ENCODE data around the gene B3GNT8.
"Not testable (repeated sequence)": the region's sequence is repeated elsewhere in the genome, so short reads cannot be mapped to it uniquely, and the experiment has no call there.

B3GNT8 gene, protein sequence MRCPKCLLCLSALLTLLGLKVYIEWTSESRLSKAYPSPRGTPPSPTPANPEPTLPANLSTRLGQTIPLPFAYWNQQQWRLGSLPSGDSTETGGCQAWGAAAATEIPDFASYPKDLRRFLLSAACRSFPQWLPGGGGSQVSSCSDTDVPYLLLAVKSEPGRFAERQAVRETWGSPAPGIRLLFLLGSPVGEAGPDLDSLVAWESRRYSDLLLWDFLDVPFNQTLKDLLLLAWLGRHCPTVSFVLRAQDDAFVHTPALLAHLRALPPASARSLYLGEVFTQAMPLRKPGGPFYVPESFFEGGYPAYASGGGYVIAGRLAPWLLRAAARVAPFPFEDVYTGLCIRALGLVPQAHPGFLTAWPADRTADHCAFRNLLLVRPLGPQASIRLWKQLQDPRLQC

DNA sequence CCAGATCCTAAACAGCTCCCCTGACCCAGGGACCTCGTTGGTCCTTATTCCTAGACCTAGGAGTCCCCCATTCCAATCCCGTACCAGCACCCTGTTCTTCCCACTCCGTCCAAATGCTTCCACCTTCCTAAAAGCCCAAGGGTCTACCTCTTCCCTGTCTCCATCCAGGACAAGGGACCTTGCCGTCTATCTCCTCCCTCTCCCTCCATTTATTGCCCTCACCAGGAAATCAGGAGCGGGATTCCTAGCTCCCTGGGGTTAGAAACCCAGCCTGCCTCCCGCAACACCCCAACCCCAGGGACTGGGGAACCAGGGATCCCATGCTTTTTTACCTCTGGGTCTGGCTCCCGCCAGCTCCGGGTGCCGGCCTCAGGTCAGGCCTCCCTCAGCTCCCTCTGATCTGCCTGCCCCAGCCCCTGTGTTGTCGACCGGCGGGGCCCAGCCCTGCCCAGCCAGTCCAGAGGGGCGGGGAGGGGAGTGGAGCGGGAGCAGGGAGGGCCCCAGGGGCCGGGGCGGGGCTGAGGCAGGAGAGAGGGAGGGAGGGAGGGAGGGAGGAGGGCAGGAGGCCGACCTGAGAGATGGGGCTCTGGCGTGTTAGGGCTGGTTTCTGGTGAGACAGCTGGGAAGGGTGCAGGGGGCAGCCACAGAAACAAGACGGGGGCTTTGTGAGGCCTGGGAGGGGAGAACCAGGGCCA, at the start of gene B3GNT8:
Gene B3GNT8, minus strand, starts transcription at position 423 of the 695 bp plus-strand sequence. CDS start 596 bp downstream, outside the sequence.
- no peak for DNase-seq (ENCODE audit: low spot score)

DNA sequence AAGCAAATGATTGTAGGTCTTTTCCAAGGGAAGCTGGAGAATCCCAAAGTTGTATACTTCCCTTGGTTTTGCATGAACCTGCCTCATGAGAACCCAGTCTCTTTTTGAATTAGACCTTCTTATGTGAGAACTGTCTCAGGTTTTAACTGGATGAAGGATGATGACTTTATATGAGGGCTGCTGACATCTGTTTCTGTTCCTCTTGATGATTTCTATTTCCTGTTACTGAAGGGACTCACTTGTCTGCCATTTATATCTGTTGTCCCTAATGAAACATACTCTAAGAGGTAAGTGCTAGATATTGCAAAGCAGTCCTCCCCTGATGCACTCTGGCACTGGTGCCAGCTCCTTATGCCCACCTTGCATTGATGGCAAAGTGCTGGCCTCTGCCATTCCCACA, 49.4 kb upstream of the B3GNT8 start:
- no peak for DNase-seq (ENCODE audit: low spot score)

- not testable (repeated sequence) for DNase-seq (ENCODE audit: low spot score)
Observed at GRCh38 chr19:41463257-41464256, 36.4 kb upstream of the B3GNT8 start.

DNA sequence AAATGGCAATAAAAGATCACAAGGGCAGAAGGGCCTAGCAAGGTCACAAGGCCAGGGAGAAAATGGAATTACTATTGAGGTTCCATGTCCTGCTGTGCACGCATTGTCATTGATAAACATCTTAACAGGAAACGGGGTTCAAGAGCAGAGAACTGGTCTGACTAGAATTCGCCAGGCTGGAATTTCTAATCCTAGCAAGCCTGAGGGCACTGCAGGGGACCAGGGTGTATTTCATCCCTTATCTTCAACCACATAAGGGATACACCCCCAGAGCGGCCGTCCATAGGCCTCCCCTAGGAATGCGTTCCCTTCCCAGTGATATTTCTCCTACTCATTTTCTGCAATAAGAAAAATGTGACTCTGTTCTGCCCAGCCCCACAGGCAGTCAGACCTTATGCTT, 35.3 kb upstream of the B3GNT8 start:
- no peak for DNase-seq (ENCODE audit: low spot score)

DNA sequence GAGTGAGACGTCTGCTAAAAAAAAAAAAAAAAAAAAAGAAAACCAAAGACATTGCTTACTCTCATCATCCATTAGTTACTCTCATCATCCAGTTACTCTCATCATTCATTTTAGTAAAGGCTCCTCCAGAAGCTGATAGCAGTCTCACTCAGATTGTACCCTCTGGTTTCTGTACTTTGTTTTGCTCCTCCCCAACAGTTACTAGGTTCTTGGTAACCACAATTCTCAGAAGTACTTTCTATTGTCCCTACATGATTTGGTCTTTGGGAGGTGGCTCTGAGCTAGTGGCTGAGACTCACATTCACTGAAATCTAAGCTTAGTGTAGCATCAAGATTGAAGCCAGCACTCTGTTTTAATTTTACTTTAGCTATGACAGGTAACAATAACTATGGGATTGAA, 30.1 kb upstream of the B3GNT8 start:
- no peak for DNase-seq (ENCODE audit: low spot score)

DNA sequence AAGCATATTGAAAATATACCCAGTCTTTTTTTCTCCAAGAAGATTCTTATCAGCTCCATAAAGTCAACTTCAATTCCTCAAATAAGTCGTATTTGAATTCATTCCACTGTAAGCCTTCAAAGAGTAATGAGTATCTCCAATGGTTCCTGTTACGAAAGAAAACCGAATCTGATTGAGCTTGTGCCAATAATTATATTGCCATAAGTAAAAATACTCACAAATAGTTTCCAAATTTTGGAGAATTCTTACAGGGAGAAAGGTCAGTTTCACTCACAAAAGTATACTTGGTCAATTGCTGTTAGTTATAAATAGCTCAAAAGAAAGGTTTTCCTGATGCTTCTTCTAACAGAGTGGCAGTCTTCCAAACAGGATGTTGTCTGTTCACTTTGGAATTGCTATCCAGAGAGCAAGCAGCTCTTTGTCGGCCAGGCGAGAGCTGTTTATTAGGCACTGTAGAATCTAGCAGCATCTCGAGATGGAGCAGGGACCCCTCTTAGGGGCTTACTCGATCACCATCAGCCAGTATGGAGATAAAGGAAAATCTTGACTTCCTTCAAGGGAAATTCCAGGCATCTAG, 29.3 kb upstream of the B3GNT8 start:
- DNase-seq (ENCODE audit: low spot score) = no peak

GRCh38 chr19:41455936-41456335, 28.8 kb upstream of the B3GNT8 start:
- no peak for DNase-seq (ENCODE audit: low spot score)

DNA sequence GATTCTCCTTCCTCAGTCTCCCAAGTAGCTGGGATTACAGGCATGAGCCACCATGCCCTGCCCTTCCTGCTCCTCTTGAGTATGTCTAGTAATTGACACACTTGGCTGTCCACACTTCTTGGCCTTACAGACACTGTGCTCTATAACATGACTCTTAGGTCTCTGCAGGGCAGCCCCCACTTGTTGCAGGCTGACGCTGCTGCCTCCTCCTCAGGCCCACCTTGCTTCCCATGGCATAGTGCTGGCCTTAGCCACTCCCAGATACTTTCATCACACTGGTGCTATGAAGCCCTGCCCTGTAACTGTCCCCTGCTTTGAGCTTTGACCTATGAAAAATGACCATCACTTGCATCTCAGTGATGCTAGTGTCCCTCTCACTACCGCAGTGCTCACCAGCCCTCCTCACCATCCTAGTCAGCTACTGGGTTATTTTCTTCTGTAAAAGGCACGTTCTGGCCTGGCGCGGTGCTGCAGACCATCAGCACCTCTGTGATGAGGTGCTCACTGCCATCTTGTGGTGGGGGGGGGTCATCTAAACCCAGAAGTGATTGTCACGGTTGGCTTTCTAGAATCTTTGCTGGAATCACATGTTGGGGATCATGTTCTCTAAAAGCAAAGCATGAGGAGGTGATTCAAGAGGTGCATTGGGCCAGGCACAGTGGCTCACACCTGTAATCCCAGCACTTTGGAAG, 25.6 kb upstream of the B3GNT8 start:
- no peak for DNase-seq (ENCODE audit: low spot score)

- no peak for DNase-seq (ENCODE audit: low spot score)
Observed at GRCh38 chr19:41449865-41450178, 22.6 kb upstream of the B3GNT8 start.

DNA sequence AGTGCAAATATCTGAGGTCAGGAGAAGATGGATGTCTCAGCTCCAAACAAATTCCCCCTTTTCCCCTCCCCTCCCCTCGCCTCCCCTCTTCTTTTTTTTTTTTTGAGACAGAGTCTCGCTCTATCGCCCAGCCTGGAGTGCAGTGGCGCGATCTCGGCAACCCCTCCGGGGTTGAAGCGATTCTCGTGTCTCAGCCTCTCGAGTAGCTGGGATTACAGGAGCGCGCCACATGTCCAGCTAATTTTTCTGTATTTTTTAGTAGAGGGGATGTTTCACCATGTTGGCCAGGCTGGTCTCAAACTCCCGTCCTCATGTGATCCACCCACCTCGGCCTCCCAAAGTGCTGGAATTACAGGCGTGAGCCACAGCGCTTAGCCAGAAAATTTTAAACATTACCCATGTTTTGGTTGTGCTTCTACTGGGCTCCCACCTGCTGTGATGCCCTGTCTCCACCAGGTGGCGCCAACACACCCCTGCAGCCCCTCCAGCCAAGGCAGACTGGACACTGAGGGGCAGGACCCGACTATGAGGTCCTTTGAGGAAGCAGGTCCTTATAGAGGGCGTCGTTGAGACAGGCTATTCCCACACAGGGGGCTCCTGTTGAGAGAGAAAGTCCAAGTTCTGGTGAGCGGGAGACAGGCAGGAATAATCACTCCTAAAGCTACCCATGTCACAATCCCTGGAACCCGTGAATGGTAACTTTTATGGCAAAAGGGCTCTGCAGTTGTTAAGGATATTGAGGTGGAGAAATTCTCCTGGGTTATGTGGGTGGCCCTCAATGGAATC, 22.1 kb upstream of the B3GNT8 start:
- DNase-seq (ENCODE audit: low spot score) = peak; percentile 41

- no peak for DNase-seq (ENCODE audit: low spot score)
Observed at GRCh38 chr19:41447732-41448332, 20.7 kb upstream of the B3GNT8 start.

- no peak for DNase-seq (ENCODE audit: low spot score)
Observed at GRCh38 chr19:41445575-41445974, 18.4 kb upstream of the B3GNT8 start.

- DNase-seq (ENCODE audit: low spot score) = no peak
Observed at GRCh38 chr19:41443813-41444455, 16.8 kb upstream of the B3GNT8 start.

GRCh38 chr19:41442473-41443355, 15.5 kb upstream of the B3GNT8 start, which contains the start of gene ERICH4:
ERICH4 (plus strand) TSS chr19:41443156; CDS start chr19:41443170, 14 bp downstream.
- DNase-seq (ENCODE audit: low spot score) = no peak

DNA sequence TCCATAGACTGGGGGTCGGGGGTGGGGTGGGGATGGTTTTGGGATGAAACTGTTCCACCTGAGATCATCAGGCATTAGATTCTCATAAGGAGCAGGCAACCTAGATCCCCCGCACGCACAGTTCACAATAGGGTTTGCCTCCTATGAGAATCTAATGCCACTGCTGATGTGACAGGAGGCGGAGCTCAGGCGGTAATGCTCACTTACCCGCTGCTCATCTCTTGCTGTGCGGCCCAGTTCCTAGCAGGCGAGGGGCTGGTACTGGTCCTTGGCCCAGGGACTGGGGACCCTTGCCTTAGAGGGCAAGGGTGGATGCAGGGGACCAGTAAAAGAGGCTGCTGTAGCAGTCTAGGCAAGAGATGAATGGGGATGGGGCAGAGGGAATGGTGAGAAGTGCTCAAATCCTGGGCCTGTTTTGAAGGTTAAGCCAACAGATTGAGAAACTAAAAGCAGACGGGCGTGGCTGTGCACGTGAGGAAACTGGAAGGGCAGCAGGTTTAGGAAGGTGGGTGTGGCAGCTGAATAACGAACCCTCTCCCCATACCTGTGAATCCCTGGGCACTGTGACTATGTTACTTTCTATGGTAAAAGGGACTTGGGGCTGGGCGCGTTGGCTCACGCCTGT, 14.3 kb upstream of the B3GNT8 start:
- no peak for DNase-seq (ENCODE audit: low spot score)

DNA sequence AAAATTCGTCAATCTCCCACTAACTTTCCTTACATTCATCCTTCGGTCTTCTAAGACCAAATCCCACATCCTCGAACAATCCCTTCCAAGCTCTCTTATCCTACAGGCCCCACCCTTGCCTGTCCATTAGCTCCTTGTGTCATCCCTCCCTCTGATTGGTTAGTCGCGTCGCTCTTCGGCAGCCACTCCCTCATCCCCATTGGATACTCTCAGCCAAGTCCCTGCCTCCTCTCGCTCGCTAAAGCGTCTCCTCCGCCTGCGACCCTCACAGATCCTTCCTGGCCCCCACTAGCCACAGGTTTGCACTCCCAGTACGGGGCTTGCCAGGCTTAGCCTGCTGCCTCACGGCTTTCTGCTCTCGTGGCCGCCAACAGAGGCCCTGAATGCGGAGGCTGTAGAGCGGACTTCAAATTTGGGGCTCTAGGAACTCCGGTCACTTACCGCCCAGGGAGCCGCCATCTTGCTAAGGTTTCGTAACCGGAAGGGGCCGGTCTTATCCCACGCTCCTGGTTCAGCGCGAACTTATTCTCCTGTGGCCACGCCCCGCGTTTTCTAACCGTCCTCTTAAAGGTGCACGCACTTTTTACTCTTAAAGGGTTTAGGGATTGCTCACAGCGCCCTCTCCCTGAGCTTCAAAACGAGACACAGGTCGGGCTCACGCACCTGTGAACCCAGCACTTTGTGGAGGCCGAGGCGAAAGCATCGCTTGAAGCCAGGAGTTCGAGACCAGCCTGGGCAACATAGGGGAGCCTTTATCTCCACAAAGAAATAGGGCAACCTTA, 12.5 kb upstream of the B3GNT8 start, which contains the start of gene DMAC2:
Gene DMAC2, minus strand, starts transcription at position 472 of the 782 bp plus-strand sequence. Its CDS starts 13 bp downstream, at position 459.
- DNase-seq (ENCODE audit: low spot score) = peak; percentile 97
